Esophagus squamous epithelium (tissue), 5 donors: ENCODE measurements around the gene CNTNAP2. TPM values are rescaled to one million over a fixed set of nuclear protein-coding genes. Genes with fewer than 3 reads are reported as not detected.

Experiments used
- DNase-seq: peaks from one replicate; lab custom pipeline; 2025; lab: John Stamatoyannopoulos, UW
- H3K27ac ChIP-seq, 4 donors: fragments of 200-600 bp; sonication (generic); one replicate each; pipeline ENCODE4 v1.5.1; 2016 to 2019; ENCODE audit warnings: mild to moderate bottlenecking in 1 of 4
- H3K27me3 ChIP-seq, 4 donors: fragments of 200-600 bp; sonication (generic); 1 replicate in 3 of 4; 2 replicates in 1 of 4; pipeline versions ENCODE4 v1.5.1 to v1.6.0; 2017 to 2021; ENCODE audit warnings: antibody characterized with exemption in 1 of 4
- H3K36me3 ChIP-seq, 3 donors: fragments of 200-600 bp; sonication (generic); one replicate each; pipeline ENCODE4 v1.5.1; 2016 to 2019
- H3K4me1 ChIP-seq, 3 donors: fragments of 200-600 bp; sonication (generic); one replicate each; pipeline ENCODE4 v1.5.1; 2017 to 2019
- H3K4me3 ChIP-seq, 4 donors: fragments of 200-600 bp; sonication (generic); 1 replicate in 3 of 4; 2 replicates in 1 of 4; pipeline ENCODE4 v1.5.1; 2016 to 2019; ENCODE audit warnings: mild to moderate bottlenecking in 2 of 4, moderate library complexity in 1 of 4
- H3K9me3 ChIP-seq, 3 donors: fragments of 200-600 bp; sonication (generic); one replicate each; pipeline ENCODE4 v1.5.1; 2016 to 2019
- CTCF ChIP-seq, 6 experiments: fragments of 450-650 bp in 4 of 6; fragments of 200-600 bp in 2 of 6; sonication (generic) in 2 of 6; IDR thresholded peaks; one replicate each; pipeline ENCODE4 v1.5.1; 2016 to 2019; ENCODE audit warnings: antibody characterized with exemption in 6 of 6, mild to moderate bottlenecking in 4 of 6, moderate library complexity in 4 of 6
- POLR2A ChIP-seq, 4 donors: fragments of 450-650 bp; IDR thresholded peaks; one replicate each; pipeline ENCODE4 v1.6.1; 2017; ENCODE audit warnings: antibody characterized with exemption in 4 of 4, mild to moderate bottlenecking in 4 of 4, moderate library complexity in 3 of 4
- WGBS, 2 donors: methylation state at CpG; one replicate each; pipeline ENCODE4 v1.1.5; 2018; 5-methylcytosine and 5-hydroxymethylcytosine counted together
- intact Hi-C: fragments of 100-400 bp; cut with DNase I; formaldehyde crosslinking; loops from one replicate; pipeline ENCODE4 v1.15.0; 2022
- total RNA-seq, 4 donors: library from RNA; depleted of rRNA; stranded (reverse); fragments of >200 nt; gene quantifications; one replicate each; pipeline ENCODE4 v1.1.0, GENCODE V29; 2016
- donor health status: DM: yes; HTN: yes; CAD: no.

CNTNAP2 gene
- total RNA-seq, 4 donors from 2014 or later: 0.95 to 2.3 (median 1.2) TPM

GRCh38 chr7:148017126-148017525 is 1900.5 kb downstream of the CNTNAP2 start:
- H3K4me3 ChIP-seq: no peak overlapping the region
- intact Hi-C loops: no loop called here
- 53 to 79% methylated on average over 2 of the region's 2 CpGs for WGBS, 2 donors
- no peak overlapping the region for H3K27ac ChIP-seq
- H3K36me3 ChIP-seq: no peaks in the 10 kb centered on the region
- no peak for DNase-seq
- TF ChIP-seq POLR2A (IDR thresholded peaks at IDR 0.05) (no peak), CTCF (IDR thresholded peaks at IDR 0.05) (no peak)
- no peaks in the 10 kb centered on the region for H3K9me3 ChIP-seq
- H3K27me3 ChIP-seq: no peaks in the 10 kb centered on the region
- H3K4me1 ChIP-seq: no peaks in the 10 kb centered on the region

GRCh38 chr7:148020679-148021078 is 1904.1 kb downstream of the CNTNAP2 start:
- TF ChIP-seq CTCF (IDR thresholded peaks at IDR 0.05) (no peak), POLR2A (IDR thresholded peaks at IDR 0.05) (no peak)
- no peak overlapping the region for H3K4me3 ChIP-seq
- no peaks in the 10 kb centered on the region for H3K4me1 ChIP-seq
- no peak for DNase-seq
- H3K27ac ChIP-seq: no peak overlapping the region
- no peaks in the 10 kb centered on the region for H3K9me3 ChIP-seq
- 54 to 57% methylated on average over 6 of the region's 6 CpGs for WGBS, 2 donors
- no peaks in the 10 kb centered on the region for H3K27me3 ChIP-seq
- no peaks in the 10 kb centered on the region for H3K36me3 ChIP-seq
- intact Hi-C loops: no loop called here

GRCh38 chr7:148021507-148022045 is 1905.0 kb downstream of the CNTNAP2 start:
- H3K27ac ChIP-seq: no peak overlapping the region

GRCh38 chr7:148022832-148023231 is 1906.2 kb downstream of the CNTNAP2 start:
- no peaks in the 10 kb centered on the region for H3K9me3 ChIP-seq
- no peaks in the 10 kb centered on the region for H3K4me1 ChIP-seq
- no peak overlapping the region for H3K4me3 ChIP-seq
- H3K27ac ChIP-seq: no peak overlapping the region
- TF ChIP-seq POLR2A (IDR thresholded peaks at IDR 0.05) (no peak), CTCF (IDR thresholded peaks at IDR 0.05) (no peak)
- no peak for DNase-seq
- no peaks in the 10 kb centered on the region for H3K27me3 ChIP-seq
- 89 to 94% methylated on average over 9 of the region's 9 CpGs for WGBS, 2 donors
- intact Hi-C loops: no loop called here
- no peaks in the 10 kb centered on the region for H3K36me3 ChIP-seq

More at GRCh38 chr7:148021507-148022045, 1905.0 kb downstream of the CNTNAP2 start:
- no peaks in the 10 kb centered on the region for H3K36me3 ChIP-seq
- H3K4me1 ChIP-seq: no peaks in the 10 kb centered on the region
- intact Hi-C loops: no loop called here
- WGBS, 2 donors: 84 to 87% methylated on average over 17 of the region's 17 CpGs
- TF ChIP-seq POLR2A (IDR thresholded peaks at IDR 0.05) (no peak), CTCF (IDR thresholded peaks at IDR 0.05) (no peak)
- no peaks in the 10 kb centered on the region for H3K27me3 ChIP-seq
- no peak overlapping the region for H3K4me3 ChIP-seq
- DNase-seq: no peak
- H3K9me3 ChIP-seq: no peaks in the 10 kb centered on the region

- Histone ChIP-seq H3K27ac (no peak overlapping the region), H3K4me1 (no peaks in the 10 kb centered on the region), H3K36me3 (no peaks in the 10 kb centered on the region), H3K27me3 (no peaks in the 10 kb centered on the region), H3K4me3 (no peak overlapping the region), H3K9me3 (no peaks in the 10 kb centered on the region)
- DNase-seq: no peak
- WGBS, 2 donors: 46 to 59% methylated on average over 5 of the region's 5 CpGs
- no peak for TF ChIP-seq CTCF (IDR thresholded peaks at IDR 0.05)
- TF ChIP-seq POLR2A (IDR thresholded peaks at IDR 0.05): no peak
- intact Hi-C loops: no loop called here
These were observed 1910.1 kb downstream of the CNTNAP2 start for GRCh38 chr7:148026713-148027112.
